Glutamatergic neuron (in vitro differentiated cells): ENCODE data around the gene VSTM4. TPM values are rescaled to one million over a fixed set of nuclear protein-coding genes. Genes with fewer than 3 reads are reported as not detected.

Experiments used
- DNase-seq: peaks from one replicate; pipeline ENCODE4 v3.0.0; 2022
- H3K27ac Mint-ChIP-seq: one replicate; pipeline ENCODE4 v1.8.0; 2020; ENCODE audit warnings: mild to moderate bottlenecking, mixed read lengths, inconsistent platforms; ENCODE audit not compliant: unreplicated experiment
- H3K27me3 Mint-ChIP-seq: one replicate; pipeline ENCODE4 v1.8.0; 2020; ENCODE audit warnings: mild to moderate bottlenecking, moderate library complexity, mixed read lengths, inconsistent platforms; ENCODE audit not compliant: unreplicated experiment
- H3K36me3 Mint-ChIP-seq: one replicate; pipeline ENCODE4 v1.8.0; 2020; ENCODE audit warnings: mild to moderate bottlenecking, mixed read lengths, inconsistent platforms; ENCODE audit not compliant: unreplicated experiment
- H3K4me1 Mint-ChIP-seq: one replicate; pipeline ENCODE4 v1.8.0; 2020; ENCODE audit warnings: mild to moderate bottlenecking, low read depth, mixed read lengths, inconsistent platforms; ENCODE audit not compliant: unreplicated experiment
- H3K4me3 Mint-ChIP-seq: one replicate; pipeline ENCODE4 v1.8.0; 2020; ENCODE audit warnings: mild to moderate bottlenecking, mixed read lengths, inconsistent platforms; ENCODE audit not compliant: unreplicated experiment
- H3K9me3 Mint-ChIP-seq: one replicate; pipeline ENCODE4 v1.8.0; 2020; ENCODE audit warnings: mild to moderate bottlenecking, moderate library complexity, mixed read lengths, inconsistent platforms; ENCODE audit not compliant: unreplicated experiment
- CTCF ChIP-seq: fragments of 200-600 bp; sonication (generic); IDR thresholded peaks from one replicate; pipeline ENCODE4 v1.5.0; 2021; ENCODE audit not compliant: partially characterized antibody, unreplicated experiment
- total RNA-seq: library from RNA; stranded (reverse); fragmentation: NEBNext Ultra II Directional; extraction: Animal tissue kit (Norgen Biotek cat#: 25700); gene quantifications from one replicate; pipeline ENCODE4 v1.2.1, GENCODE V29; 2021; ENCODE audit not compliant: unreplicated experiment

VSTM4 gene
- total RNA-seq, 1 donor from 2014 or later: 2.0 TPM

- Mint-ChIP-seq H3K9me3 (peaks cover 3% of the 10 kb centered on the region), H3K4me3 (no peak overlapping the region), H3K4me1 (no peaks in the 10 kb centered on the region), H3K36me3 (peaks cover 18% of the 10 kb centered on the region), H3K27me3 (peaks cover 6% of the 10 kb centered on the region), H3K27ac (no peak overlapping the region)
- no peak for DNase-seq
- TF ChIP-seq CTCF: no peak
These were observed 56.7 kb downstream of the VSTM4 start for GRCh38 chr10:49058463-49059255.

- H3K27me3 Mint-ChIP-seq: peaks cover 6% of the 10 kb centered on the region
- peaks cover 3% of the 10 kb centered on the region for H3K9me3 Mint-ChIP-seq
- peaks cover 18% of the 10 kb centered on the region for H3K36me3 Mint-ChIP-seq
- H3K4me3 Mint-ChIP-seq: no peak overlapping the region
- TF ChIP-seq CTCF: no peak
- DNase-seq: no peak
- no peak overlapping the region for H3K27ac Mint-ChIP-seq
- no peaks in the 10 kb centered on the region for H3K4me1 Mint-ChIP-seq
These were observed 58.0 kb downstream of the VSTM4 start for GRCh38 chr10:49057231-49057880.

- Mint-ChIP-seq H3K9me3 (no peaks in the 10 kb centered on the region), H3K27ac (no peak overlapping the region), H3K27me3 (peaks cover 6% of the 10 kb centered on the region), H3K4me1 (no peaks in the 10 kb centered on the region), H3K4me3 (no peak overlapping the region), H3K36me3 (peaks cover 12% of the 10 kb centered on the region)
- no peak for TF ChIP-seq CTCF
- no peak for DNase-seq
These were observed 59.0 kb downstream of the VSTM4 start for GRCh38 chr10:49056356-49056755.

GRCh38 chr10:49055221-49055849, 60.0 kb downstream of the VSTM4 start:
- Mint-ChIP-seq H3K4me1 (no peaks in the 10 kb centered on the region), H3K27ac (no peak overlapping the region), H3K27me3 (peaks cover 6% of the 10 kb centered on the region), H3K4me3 (no peak overlapping the region), H3K9me3 (no peaks in the 10 kb centered on the region), H3K36me3 (peaks cover 8% of the 10 kb centered on the region)
- TF ChIP-seq CTCF: no peak
- no peak for DNase-seq

GRCh38 chr10:49054753-49055152, 60.6 kb downstream of the VSTM4 start:
- Mint-ChIP-seq H3K27me3 (peaks cover 6% of the 10 kb centered on the region), H3K9me3 (no peaks in the 10 kb centered on the region), H3K27ac (no peak overlapping the region), H3K36me3 (peaks cover 3% of the 10 kb centered on the region), H3K4me1 (no peaks in the 10 kb centered on the region), H3K4me3 (no peak overlapping the region)
- TF ChIP-seq CTCF: no peak
- no peak for DNase-seq
